ENCODE data around the gene GNMT. TPM values are rescaled to one million over a fixed set of nuclear protein-coding genes. Genes with fewer than 3 reads are reported as not detected.

GNMT gene
- total RNA-seq, 1 experiment from 2014 or later: 0.47 TPM

DNA sequence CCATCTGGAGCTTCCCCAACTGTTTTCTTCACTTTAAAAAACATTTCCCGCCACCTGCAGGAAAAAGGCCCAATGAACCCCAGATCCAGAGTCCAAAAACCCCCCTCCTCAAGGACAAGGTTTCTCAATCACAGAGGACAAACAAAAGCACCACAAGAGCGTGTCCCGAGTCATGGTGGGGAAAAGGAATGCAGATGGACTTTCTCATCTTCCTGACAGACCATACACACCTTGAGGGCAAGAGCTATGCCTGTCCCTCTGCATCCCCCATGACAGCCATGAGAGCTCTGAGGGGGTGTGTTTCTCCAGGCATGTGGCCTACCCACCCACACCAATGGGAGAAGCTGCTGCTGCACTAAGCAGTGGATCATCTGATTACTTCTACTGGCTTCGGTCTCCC, 9.4 kb downstream of the GNMT start:
- no peak for ATAC-seq
- H3K9me3 ChIP-seq (ENCODE audit: low read length): no peaks in the 10 kb centered on the region
- TF ChIP-seq EZH2phosphoT487 (IDR thresholded peaks at IDR 0.05; ENCODE audit: borderline replicate concordance, low read length) (no peak), EZH2 (IDR thresholded peaks at IDR 0.05; ENCODE audit: low read length, unreplicated experiment) (no peak)
- TF ChIP-seq, protein P1, sequence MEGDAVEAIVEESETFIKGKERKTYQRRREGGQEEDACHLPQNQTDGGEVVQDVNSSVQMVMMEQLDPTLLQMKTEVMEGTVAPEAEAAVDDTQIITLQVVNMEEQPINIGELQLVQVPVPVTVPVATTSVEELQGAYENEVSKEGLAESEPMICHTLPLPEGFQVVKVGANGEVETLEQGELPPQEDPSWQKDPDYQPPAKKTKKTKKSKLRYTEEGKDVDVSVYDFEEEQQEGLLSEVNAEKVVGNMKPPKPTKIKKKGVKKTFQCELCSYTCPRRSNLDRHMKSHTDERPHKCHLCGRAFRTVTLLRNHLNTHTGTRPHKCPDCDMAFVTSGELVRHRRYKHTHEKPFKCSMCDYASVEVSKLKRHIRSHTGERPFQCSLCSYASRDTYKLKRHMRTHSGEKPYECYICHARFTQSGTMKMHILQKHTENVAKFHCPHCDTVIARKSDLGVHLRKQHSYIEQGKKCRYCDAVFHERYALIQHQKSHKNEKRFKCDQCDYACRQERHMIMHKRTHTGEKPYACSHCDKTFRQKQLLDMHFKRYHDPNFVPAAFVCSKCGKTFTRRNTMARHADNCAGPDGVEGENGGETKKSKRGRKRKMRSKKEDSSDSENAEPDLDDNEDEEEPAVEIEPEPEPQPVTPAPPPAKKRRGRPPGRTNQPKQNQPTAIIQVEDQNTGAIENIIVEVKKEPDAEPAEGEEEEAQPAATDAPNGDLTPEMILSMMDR (conservative IDR thresholded peaks at IDR 0.05; ENCODE audit: low read depth, low read length): no peak
- no peaks in the 10 kb centered on the region for H4K20me1 ChIP-seq (ENCODE audit: low read length)
- no peaks in the 10 kb centered on the region for H3K27me3 ChIP-seq (ENCODE audit: low read length)
- no peaks in the 10 kb centered on the region for H3K9me2 ChIP-seq (replicated peaks; ENCODE audit: low read length)
- no peak for DNase-seq
- H3F3A ChIP-seq (ENCODE audit: low read length, unreplicated experiment): no peaks in the 10 kb centered on the region
- intact Hi-C loops (cut with micrococcal nuclease): no loop called here
- peaks cover 7% of the 10 kb centered on the region; the same call in 1 of the 2 replicates for H3K4me1 ChIP-seq (ENCODE audit: insufficient read depth, low read length)
- no peak overlapping the region for H3K4me3 ChIP-seq (ENCODE audit: low read length)
- H2AFZ ChIP-seq (ENCODE audit: low read length): no peak overlapping the region
- no TSS peak for BruUV-seq (replicated peaks)
- H3K27ac ChIP-seq (ENCODE audit: low read length): no peak overlapping the region
- POLR2A ChIA-PET (ENCODE audit: unreplicated experiment): no interaction called here
- no peaks in the 10 kb centered on the region for H3K36me3 ChIP-seq (ENCODE audit: low read depth, low read length)
- no peak overlapping the region for H3K9ac ChIP-seq (ENCODE audit: low read length)
- CTCF ChIA-PET: no interaction called here
- no peak overlapping the region for H3K4me2 ChIP-seq (ENCODE audit: low read length)
- 0 out of 2 replicates have a peak, but pooled peaks cover under 1% of the 10 kb centered on the region for H3K79me2 ChIP-seq (ENCODE audit: low read length)

- peak; percentile 64 for ATAC-seq
- Histone ChIP-seq H4K20me1 (ENCODE audit: low read length) (no peaks in the 10 kb centered on the region), H3F3A (ENCODE audit: low read length, unreplicated experiment) (no peaks in the 10 kb centered on the region), H3K4me2 (ENCODE audit: low read length) (no peak overlapping the region), H2AFZ (ENCODE audit: low read length) (no peak overlapping the region), H3K27ac (ENCODE audit: low read length) (no peak overlapping the region), H3K9me2 (replicated peaks; ENCODE audit: low read length) (no peaks in the 10 kb centered on the region), H3K4me1 (ENCODE audit: insufficient read depth, low read length) (peaks cover 7% of the 10 kb centered on the region; the same call in 1 of the 2 replicates), H3K27me3 (ENCODE audit: low read length) (no peaks in the 10 kb centered on the region), H3K79me2 (ENCODE audit: low read length) (0 out of 2 replicates have a peak, but pooled peaks cover 7% of the 10 kb centered on the region), H3K9ac (ENCODE audit: low read length) (no peak overlapping the region), H3K36me3 (ENCODE audit: low read depth, low read length) (no peaks in the 10 kb centered on the region), H3K9me3 (ENCODE audit: low read length) (no peaks in the 10 kb centered on the region), H3K4me3 (ENCODE audit: low read length) (no peak overlapping the region)
- TF ChIP-seq, protein P1 (conservative IDR thresholded peaks at IDR 0.05; ENCODE audit: low read depth, low read length): no peak
- BruUV-seq (replicated peaks): no TSS peak
- POLR2A ChIA-PET (ENCODE audit: unreplicated experiment): no interaction called here
- CTCF ChIA-PET: no interaction called here
- DNase-seq: peak; percentile 49
- intact Hi-C loops (cut with micrococcal nuclease): no loop called here
Observed at GRCh38 chr6:42970871-42971612, 10.5 kb downstream of the GNMT start.

DNA sequence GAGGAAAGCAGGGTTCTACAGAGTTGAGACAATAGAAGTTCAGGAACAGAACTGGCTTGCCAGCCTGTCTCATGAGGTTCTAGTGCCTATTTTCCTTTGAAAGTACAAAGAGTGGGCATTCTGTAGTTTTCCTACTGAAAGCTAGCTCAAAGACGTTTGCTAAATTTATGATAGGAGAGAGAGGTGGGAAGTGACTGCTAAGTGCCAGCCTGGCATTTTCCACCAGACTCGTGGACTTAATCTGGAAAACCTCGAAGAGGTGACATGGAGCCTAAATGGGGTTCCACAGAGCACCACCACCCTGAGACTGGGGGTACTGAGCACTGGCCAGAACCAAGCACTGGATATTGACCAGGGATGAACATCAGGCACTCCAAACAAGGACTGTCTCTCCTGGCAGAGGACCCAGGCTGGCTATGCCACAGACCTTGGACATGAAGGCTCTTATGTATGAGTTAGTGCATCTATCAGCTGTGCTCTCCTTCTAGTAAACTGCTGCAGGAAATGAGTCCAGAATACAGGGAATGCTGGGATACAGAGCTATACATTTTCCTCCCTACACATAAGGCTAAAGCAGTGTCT, 11.3 kb downstream of the GNMT start:
- Histone ChIP-seq H3K9me3 (ENCODE audit: low read length) (no peaks in the 10 kb centered on the region), H3K27me3 (ENCODE audit: low read length) (no peaks in the 10 kb centered on the region), H3K4me1 (ENCODE audit: insufficient read depth, low read length) (peaks cover 7% of the 10 kb centered on the region; the same call in 1 of the 2 replicates), H3K36me3 (ENCODE audit: low read depth, low read length) (no peaks in the 10 kb centered on the region), H2AFZ (ENCODE audit: low read length) (no peak overlapping the region), H3F3A (ENCODE audit: low read length, unreplicated experiment) (no peaks in the 10 kb centered on the region), H3K79me2 (ENCODE audit: low read length) (peaks cover 11% of the 10 kb centered on the region), H4K20me1 (ENCODE audit: low read length) (no peaks in the 10 kb centered on the region), H3K9me2 (replicated peaks; ENCODE audit: low read length) (no peaks in the 10 kb centered on the region), H3K4me3 (ENCODE audit: low read length) (no peak overlapping the region), H3K9ac (ENCODE audit: low read length) (no peak overlapping the region), H3K4me2 (ENCODE audit: low read length) (no peak overlapping the region), H3K27ac (ENCODE audit: low read length) (no peak overlapping the region)
- ChIA-PET CTCF (no interaction called here), POLR2A (ENCODE audit: unreplicated experiment) (no interaction called here)
- DNase-seq (no peak), ATAC-seq (no peak; the same call in 1 of the 2 replicates)
- BruUV-seq (replicated peaks): no TSS peak
- intact Hi-C loops (cut with micrococcal nuclease): no loop called here
- TF ChIP-seq, protein P1 (conservative IDR thresholded peaks at IDR 0.05; ENCODE audit: low read depth, low read length): no peak
- no peak for TF ChIP-seq EZH2 (IDR thresholded peaks at IDR 0.05; ENCODE audit: low read length, unreplicated experiment)
- no peak for TF ChIP-seq EZH2phosphoT487 (IDR thresholded peaks at IDR 0.05; ENCODE audit: borderline replicate concordance, low read length)
